ENCODE results near the gene SLC4A1AP. TPM values are rescaled to one million over a fixed set of nuclear protein-coding genes. Genes with fewer than 3 reads are reported as not detected.

Gene SLC4A1AP
- total RNA-seq, 1 donor from 2014 or later = 24.6 TPM

DNA sequence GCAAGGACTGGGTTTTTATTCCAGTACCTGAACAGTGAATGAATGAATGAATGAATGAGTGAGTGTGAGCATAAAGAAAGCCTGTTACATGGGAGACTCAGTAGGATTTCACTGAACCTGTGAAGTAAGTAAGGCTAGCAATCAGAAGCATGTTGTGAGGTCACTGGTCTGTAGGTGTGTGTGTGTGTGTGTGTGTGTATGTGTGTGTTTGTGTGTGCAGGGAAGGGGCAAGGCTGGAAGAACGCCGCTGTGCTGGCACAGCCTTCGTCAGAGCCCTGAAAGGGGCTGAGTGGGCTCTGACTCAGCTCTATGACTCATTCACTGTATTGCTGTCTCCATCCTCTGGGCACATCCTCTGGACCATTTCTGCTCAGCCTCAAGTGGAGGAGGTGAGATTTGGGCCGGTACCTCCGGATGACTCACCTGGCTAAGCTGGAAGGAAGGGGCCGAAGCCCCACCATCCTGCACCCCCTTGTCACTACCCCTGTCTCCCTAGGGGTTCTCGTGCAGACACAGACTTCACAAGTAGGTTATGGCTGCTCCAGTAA, 56.4 kb downstream of the SLC4A1AP start:
- peak; percentile 69 for DNase-seq (ENCODE audit: low spot score)

DNA sequence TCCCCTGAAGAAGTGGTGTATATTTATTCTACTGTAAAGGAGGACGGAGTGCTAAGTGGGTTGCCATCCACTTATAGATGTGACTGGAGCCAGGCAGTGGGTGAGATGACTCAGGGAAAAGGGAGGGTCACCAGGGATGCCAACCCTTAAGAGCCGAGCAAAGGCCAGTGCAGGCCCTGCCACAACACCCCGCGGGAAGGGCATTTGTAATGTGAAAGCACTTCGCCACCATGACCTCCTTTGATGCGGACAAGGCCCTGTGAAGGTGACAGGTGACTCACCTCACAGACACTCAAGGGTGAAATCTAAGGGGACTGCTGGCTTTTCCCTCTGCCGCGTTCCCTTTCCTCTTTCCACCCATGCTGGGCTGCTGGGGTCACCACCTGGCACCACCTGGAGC, 57.6 kb downstream of the SLC4A1AP start:
- DNase-seq (ENCODE audit: low spot score) = no peak

DNA sequence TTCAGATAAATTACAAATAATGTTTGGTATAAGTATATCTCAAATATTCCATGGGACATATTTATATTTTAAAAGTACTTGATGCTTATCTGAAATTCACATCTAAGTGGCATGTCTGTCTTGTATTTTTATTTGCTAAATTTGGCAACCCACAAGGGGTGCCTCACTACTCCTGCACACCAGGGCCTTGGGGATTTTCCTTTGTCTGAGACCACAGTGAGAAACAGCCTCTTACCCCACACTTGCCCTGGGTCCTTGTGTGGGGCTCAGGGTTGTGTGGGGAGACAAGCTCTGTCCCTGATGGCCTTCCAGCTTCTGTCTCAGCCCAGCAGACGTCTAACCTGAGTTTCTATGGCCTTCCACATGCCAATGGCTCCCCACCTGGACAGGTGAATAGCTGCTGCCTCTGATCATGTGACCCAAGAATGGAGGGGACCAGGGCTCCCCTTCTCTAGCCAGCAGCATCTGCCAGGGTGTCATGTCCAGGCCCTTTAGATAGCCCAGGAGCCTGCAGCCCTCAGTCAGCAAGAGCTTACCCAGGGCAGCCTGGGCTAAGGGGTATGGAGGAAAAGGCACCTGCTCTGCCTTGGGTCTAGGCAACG, 58.3 kb downstream of the SLC4A1AP start:
- DNase-seq (ENCODE audit: low spot score) = no peak

DNA sequence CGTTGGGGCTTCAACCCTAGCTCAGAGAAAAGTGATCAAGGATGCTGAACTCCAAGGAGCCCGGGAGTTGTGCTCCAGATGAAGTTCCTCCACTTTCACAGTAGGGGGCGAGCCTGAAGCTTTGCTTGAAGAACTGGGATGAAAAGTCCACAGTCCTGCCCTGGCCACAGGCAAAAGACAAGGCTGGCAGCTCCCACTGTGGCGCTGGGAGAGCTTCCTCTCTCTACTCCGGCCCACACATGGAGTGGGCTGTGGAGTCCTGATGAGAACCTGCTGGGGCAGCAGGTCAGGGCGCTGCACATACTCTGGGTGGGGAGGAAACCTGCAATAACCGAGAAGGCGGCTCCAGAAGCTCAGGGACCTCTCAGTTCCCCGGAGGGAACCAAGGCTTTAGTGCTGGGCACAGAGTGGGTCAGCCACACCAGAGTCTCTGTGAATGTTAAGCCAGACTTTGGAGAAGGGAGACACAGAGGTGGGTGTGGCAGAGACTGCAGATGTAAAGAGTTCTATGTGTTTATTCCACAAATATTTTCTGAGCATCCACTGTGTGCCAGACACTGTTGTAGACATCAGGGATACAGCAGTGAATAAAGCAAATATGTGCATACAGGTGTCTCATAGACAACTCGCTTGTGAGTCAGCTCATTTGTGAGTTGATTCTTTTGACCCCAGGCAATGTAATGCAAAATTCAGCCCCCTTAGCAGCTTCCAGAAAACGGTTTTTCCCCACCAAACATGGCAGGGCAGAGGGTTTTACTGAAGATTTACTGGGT, 59.9 kb downstream of the SLC4A1AP start:
- peak; percentile 76 for DNase-seq (ENCODE audit: low spot score)

DNA sequence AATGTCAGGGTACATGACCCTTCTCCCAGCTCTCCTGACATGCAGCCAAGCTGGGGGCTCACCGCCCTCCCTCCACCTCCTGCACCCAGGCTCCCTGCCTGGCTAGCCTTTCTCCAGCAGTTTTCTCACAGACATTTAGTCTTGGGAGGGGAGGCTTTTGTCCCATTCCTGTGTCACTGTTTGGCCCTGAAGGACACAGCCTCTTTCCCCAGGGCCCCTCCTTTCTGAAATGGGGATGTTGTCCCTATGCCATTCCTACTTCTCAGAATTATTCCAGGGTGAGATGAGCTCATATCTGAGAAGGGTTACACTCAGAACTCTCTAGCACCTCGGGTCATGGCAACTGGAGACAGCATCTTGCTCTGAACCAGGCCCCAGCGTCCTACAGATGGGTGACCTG, 60.5 kb downstream of the SLC4A1AP start:
- DNase-seq (ENCODE audit: low spot score) = no peak

DNA sequence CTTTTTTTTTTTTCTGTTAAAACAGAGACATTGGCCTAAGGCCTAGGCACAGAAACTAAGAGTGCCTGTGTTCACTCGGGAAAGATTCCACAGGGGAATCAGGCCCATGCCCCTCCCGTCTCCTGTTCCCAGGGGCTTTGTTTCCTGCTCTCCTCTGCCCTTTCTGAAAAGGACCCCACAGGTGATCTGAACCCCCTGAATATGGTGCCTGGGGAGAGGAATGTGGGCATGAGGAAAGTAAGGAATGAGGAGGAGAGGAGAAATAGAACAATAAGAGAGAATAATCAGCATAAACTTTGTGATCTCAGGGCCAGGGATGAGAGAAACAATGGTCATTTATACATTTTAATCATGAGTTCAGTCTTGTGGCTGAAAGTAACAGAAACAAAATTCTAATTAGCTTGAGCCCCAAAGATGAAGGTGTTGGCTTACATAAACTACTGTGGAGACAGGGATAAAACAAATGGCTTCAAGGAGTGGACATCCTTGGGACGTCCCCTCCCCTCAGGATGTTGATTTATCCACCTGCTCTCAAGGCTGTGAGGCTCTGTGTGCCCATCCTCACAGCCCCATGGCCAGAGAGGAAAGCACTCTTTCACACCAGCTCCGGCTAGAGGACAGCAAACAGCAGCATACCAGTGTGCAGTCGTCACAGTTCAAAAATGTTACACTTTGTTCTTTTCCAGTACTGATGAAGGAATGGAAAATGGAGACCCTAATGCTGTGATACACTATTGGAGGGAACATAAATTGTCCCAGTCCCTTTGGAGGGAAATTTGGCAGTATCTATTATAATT, 61.4 kb downstream of the SLC4A1AP start:
- DNase-seq (ENCODE audit: low spot score) = peak; percentile 62

DNA sequence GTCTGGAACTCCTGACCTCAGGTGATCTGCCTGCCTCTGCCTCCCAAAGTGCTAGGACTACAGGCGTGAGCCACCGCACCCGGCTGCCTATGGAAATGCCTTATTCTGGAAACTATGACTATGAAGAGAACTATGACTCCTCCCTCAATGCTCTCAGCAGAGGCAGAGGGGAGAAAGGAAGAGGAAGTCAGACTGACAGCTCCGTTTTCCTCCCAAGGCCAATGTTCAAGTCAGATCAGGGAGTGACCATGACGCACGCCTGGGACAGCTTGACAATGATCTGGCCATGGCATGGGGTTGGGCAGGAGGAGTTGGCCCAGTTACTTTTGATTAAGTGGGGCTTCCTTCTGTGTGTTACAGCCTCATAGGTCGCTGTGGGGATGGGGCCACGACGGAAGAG, 63.6 kb downstream of the SLC4A1AP start:
- no peak for DNase-seq (ENCODE audit: low spot score)

DNA sequence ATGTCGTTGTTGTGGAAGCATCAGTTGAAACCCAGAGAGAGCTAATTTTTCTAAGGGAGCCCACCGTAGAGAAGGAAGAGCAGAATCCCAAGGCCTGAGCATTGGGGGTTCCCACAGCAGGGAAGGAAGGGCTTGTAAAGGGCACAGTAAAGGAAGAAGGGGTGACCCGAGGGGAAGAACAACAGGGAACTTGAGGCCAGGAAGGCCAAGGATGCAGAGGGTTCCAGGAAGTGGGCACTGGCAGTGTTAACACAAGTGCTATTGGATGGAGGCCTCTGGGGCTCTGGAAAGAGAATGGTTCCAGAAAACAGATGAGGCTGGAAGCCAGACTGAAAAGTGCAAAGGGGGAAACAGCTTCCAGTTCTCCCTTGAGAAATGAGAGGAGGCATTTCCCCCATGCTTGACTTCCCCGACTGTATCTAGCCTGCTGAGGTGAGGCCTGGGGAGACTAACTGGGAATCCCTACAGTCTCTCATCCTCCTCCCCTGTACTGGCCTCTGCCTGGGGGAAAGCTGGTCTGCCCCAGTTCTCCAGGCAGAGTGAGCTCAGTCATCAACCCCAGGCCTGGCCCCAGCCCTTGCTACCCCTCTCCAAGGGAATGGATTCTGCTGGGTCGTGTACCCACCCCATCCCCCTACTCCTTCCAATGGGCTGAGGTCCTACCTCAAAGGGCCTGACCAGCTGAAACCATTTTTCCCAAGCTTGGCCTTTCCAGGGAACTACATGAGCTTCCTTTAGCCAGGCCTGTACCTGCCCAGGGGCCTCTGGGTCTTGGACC, 64.6 kb downstream of the SLC4A1AP start:
- no peak for DNase-seq (ENCODE audit: low spot score)

DNA sequence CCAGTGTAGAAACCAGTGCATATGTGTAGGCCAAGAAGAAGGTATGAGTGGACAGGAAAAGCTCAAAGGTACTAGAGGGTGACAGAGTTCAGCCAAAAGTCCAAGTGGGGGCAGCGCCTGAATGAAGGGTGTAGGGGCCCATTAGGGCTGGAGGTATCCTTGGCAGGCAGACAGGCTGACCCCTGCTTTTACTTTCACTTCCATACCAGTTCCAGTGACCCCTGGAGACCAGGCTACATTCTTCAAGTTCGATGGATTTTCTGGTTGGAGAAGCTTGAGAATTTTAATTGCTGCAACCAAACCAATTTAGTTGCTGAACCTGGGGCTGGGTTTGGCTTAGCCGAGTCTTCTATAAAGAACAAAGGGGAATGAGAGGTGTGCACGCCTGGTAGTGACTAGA, 65.5 kb downstream of the SLC4A1AP start:
- no peak for DNase-seq (ENCODE audit: low spot score)

DNA sequence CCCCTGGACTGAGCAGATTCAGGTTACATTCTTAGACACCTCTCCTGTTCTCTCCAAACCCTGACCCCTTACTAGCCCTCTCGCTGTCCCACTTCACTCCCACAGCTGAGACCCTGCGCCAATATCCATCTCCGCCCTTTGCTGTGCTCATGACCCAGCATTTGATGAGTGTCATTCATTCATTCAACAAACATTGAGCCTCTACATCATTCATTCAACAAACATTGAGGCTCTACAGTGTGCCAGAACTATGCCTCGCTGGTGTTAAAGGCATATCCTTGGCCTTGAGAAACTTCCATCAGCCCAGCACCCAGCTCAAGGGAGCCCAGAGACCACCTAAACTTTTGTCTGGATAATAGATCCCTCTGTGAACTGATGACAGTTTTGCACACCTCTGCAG, 65.9 kb downstream of the SLC4A1AP start:
- DNase-seq (ENCODE audit: low spot score) = no peak

DNA sequence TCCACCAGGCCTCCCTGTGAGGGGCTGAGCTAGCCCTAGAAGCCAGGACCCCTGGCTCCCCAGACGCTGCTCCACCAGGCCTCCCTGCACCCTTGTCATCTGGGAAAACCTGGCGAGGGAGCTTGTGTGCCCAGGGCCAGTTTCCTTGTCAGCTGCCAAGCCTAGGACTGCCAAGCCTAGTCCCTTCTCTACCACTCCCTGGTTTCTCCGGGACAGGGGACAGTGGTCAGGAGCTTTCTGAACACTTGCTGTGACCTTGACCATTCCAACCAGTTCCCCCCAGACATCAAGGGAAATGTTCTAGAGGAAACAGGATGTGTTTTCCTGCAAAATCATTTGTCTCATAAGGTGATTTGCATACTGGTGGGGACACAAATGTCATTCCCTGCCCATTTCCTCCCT, 66.6 kb downstream of the SLC4A1AP start:
- no peak for DNase-seq (ENCODE audit: low spot score)

DNA sequence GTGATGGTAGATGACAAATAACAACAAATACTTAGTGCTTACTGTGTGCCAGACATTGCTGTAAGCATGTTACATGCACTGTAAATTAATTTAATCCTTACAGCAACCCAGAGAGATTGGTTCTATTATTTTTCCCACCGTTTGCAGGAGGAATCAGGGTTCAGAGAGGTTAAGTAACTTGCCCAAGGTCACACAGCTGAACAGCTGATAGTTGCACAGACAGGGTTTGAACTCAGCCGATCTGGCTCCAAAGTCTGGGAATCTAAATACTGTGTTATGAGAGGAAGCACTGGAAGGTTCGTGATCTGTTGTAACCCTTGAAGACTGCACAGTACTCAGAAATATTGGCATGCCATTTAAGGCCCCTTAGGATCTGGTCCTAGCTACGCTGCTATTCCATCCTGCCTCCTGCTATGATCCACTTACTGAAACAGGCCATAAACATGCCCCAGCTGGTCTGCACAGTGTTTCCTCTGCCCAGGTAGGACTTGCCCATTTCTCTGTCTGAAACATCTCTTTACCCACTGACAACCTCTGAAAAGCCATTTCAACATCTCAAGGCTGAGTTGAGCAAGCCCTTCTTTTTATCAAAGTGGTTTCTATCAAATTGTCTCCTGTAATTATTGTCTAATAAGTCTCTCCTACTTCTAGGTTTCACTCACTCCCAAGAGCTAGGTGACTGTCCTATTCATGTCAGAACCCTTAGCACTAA, 67.4 kb downstream of the SLC4A1AP start:
- no peak for DNase-seq (ENCODE audit: low spot score)

DNA sequence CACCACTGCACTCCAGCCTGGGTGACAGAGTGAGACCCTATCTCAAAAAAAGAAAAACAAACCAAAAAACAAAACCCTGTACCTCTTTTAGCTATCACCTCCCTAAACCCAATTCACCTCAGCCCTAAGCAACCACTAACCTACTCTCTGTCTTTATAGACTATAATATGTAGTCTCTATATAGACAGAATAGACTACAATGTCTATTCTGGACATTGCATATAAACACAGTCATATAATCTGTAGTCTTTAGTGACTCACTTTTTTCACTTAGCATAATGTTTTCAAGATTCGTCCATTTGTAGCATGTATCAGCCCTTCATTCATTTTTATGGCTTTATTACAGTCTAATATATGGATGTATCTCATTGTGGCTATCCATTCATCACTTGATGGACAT, 70.6 kb downstream of the SLC4A1AP start:
- DNase-seq (ENCODE audit: low spot score) = no peak

DNA sequence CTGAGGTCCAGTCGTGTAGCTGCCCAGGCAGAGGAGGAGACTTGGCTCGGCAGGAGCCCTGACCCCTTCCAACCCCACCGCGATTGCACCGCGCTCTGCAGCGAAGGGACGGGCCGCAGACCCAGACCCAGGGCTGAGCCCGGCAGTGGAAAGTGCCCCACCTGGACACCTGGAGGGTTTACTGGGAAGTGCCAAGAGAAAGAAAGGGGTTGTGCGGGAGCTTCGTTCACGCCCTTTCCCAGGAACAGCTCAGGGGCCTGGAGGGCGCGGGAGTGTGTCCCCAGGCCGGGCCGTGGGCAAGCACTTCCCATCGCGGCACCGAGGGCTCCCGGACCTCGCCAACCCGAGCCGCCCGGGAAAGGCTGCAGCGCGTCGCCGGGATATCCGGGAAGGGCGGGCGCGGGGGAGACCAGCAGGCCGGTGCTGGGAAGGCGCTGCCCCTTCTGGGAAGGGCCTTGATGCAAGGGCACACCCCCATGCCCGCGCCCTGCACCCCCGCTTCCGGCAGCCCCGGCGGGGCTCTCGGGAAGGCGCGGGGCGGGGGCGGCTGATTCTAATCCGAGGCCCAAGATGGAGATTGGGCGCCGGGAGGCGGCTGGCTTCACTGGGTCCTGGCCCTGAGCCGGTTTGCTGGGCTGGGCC, 71.7 kb downstream of the SLC4A1AP start:
- DNase-seq (ENCODE audit: low spot score) = peak; percentile 88

DNA sequence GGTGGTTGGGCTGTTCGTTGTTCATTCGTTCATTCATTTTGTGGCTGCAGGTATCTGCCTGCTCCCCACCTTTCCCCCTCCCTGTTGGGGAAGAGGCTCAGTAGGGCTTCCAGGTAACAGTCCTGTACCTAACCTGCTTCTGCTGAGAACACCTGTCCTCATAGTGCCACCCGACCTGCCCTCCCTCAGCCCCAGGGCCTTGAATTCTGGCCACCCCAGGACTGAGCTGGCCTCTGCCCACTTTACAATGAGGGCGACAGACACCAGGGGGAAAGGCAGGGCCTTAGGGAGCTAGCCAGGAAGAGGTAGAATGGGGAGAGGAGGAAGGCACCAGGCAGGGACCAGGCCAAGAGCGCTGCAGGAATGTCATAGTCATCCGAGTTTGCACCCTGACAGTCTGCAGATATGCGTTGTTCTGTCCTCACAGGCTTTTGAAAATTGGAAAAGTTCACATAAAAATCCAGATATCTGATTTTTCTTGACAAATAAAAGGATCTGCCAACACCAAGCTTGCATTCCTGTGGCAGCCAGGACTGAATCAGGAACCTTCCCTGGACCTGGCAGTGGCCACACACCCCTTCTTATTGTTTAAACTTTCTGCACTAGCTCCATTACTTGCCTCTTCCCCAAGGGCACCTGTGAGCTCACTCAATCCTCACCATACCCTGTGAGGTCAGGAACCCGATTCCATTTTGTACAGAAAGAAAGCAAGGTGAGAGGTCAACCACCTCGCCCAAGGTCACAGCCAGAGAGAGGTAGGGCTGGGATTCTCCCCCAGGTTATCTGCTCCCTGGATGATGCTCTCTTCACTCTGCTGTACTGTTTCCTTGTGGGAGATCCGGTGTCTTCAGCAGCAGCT, 72.6 kb downstream of the SLC4A1AP start:
- DNase-seq (ENCODE audit: low spot score) = no peak

DNA sequence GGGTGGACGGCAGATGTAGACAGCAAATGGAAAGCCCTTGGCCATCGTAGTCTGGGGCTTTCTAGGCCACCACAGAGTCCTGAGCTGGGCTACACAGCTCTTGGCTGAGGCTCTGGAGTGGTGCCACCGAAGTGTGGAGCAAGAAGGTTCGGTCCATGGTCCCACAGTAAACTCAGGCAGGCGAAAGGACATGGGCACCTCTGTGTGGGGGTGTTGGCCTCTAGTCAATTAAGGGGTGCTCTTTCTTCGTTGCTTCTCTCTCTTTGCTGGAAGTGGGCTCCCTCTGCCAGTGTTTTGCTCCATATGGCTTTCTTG, 73.2 kb downstream of the SLC4A1AP start:
- no peak for DNase-seq (ENCODE audit: low spot score)

DNA sequence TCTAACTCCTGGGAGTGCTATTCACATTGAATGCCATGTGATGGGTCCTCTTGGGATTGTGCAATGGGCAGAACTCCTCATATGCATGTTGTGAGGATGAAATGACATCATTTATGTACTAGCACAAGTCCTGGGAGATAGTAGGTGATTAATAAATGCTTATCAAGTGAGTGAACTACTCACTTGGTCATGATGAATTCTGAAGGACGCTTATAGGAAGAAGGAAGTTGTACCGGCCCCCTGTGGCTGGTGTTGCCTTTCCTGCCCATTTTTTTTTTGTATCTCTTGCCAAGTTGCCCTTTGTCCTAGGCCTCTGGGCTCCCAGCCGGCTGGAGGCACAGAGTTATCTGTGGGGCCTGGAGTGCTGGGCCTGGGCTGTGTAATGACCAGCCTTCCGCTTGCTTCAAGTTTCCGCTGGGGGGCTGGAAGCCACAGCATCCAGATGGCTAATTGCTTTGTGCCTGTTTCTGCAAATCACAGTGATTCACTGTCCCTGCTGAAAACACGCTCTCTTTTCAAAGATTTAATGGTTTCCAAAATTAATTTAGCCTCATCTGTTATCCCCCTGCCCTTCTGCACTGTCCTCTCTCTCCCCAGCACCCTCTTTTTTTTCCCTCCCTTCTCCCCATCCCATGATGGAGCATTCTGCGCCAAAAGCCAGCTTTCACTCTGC, 74.1 kb downstream of the SLC4A1AP start:
- DNase-seq (ENCODE audit: low spot score) = no peak

DNA sequence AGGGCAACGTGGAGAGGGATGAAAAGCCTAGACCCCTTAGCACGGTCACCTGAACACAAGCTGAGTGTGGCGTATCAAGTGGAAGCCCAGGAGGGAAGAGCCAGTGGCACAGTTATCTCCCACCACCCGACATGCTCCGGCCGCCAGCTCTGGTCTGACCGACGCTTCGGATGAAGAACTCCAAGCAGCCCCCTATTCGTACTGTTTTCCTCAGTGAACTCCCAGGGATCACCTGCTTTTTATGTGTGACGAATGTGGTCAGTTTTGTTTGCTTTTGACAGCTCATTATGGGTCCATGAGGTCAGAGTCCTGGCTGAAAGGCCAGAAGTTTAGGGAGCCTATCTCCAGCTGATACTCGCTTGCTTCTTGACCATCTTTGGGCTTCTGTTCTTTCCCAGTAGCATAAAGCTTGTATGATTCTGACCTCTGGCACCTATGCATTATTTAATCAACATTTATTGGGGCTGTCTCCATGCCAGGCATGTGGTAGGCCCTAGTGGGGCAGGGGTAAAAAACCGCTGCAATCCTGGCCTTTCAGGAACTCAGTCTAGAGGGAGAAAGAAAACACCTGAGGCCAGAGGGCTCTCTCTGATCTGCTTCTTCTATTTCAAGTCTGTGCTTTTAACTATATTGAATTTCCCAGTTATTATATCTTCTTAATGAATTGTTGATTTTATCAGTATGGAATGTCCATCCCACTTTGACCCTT, 74.8 kb downstream of the SLC4A1AP start:
- no peak for DNase-seq (ENCODE audit: low spot score)

DNA sequence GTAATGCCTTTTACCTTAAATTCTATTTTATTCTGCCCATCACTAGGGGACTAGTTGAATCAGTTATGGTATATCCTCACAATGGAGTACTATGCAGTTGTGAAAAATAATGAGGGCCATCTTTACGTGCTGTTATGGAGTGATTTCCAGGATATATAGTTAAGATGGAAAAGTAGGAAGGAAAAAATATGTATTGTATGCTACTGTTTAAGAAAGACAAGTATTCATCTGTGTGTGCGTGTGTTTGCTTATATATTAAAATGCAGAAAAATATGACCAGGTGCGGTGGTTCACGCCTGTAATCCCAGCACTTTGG, 75.3 kb downstream of the SLC4A1AP start:
- DNase-seq (ENCODE audit: low spot score) = no peak
